Naive thymus-derived CD4-positive, alpha-beta T cell (primary cell): ENCODE measurements around the gene RFK. TPM values are rescaled to one million over a fixed set of nuclear protein-coding genes. Genes with fewer than 3 reads are reported as not detected.
"Not testable (repeated sequence)": the region's sequence is repeated elsewhere in the genome, so short reads cannot be mapped to it uniquely, and the experiment has no call there.

Source experiments
- ATAC-seq: fragments of 150-1000 bp; cut with Tn5 transposase; 2 replicates; pipeline ENCODE4 v1.10.0; 2021; ENCODE audit warnings: mild to moderate bottlenecking, moderate library complexity
- CTCF ChIA-PET: fragments of 350-600 bp; sonication (Branson Sonifier 250); formaldehyde crosslinking; loops from one replicate; lab custom pipeline; 2021; ENCODE audit warnings: antibody characterized with exemption; lab: Charles Lee
- POLR2A ChIA-PET: fragments of 350-600 bp; sonication (Branson Sonifier 250); formaldehyde crosslinking; loops from one replicate; lab custom pipeline; 2021; ENCODE audit warnings: antibody characterized with exemption, inconsistent platforms; lab: Charles Lee
- DNase-seq, 9 donors: peaks; one replicate each; pipeline versions ENCODE4 v3.0.0 to v3.0.0-alpha.2; 2020 to 2022; ENCODE audit warnings: mixed read lengths in 1 of 9
- H3K27ac ChIP-seq: one replicate; pipeline ENCODE4 v1.7.0; 2013; ENCODE audit warnings: mild to moderate bottlenecking, low read depth, low read length, moderate library complexity
- H3K27me3 ChIP-seq, 2 donors: one replicate each; pipeline ENCODE4 v1.7.0; 2013; ENCODE audit warnings: low read length in 2 of 2, mild to moderate bottlenecking in 2 of 2, moderate library complexity in 2 of 2; ENCODE audit not compliant: control insufficient read depth in 2 of 2, insufficient read depth in 2 of 2
- H3K36me3 ChIP-seq, 3 experiments: 1 replicate in 2 of 3; 2 replicates in 1 of 3; pipeline ENCODE4 v1.7.0; 2013; ENCODE audit warnings: low read length in 3 of 3, mild to moderate bottlenecking in 3 of 3, moderate library complexity in 1 of 3; ENCODE audit not compliant: insufficient read depth in 3 of 3, control insufficient read depth in 2 of 3
- H3K4me1 ChIP-seq, 2 donors: one replicate each; pipeline ENCODE4 v1.7.0; 2013; ENCODE audit warnings: low read length in 2 of 2, mild to moderate bottlenecking in 2 of 2, moderate library complexity in 1 of 2; ENCODE audit not compliant: control insufficient read depth in 2 of 2, insufficient read depth in 2 of 2
- H3K4me3 ChIP-seq: 2 replicates; pipeline ENCODE4 v1.7.0; 2013; ENCODE audit warnings: mild to moderate bottlenecking, low read length
- H3K9me3 ChIP-seq, 3 experiments: 1 replicate in 2 of 3; 2 replicates in 1 of 3; pipeline ENCODE4 v1.7.0; 2013; ENCODE audit warnings: low read length in 3 of 3; ENCODE audit not compliant: control insufficient read depth in 2 of 3
- H3K27ac Mint-ChIP-seq, 9 donors: one replicate each; pipeline ENCODE4 v1.8.0; 2020 to 2022; ENCODE audit warnings: mixed read lengths in 9 of 9, mild to moderate bottlenecking in 8 of 9, moderate library complexity in 5 of 9, inconsistent platforms in 2 of 9
- H3K27me3 Mint-ChIP-seq, 5 donors: one replicate each; pipeline ENCODE4 v1.8.0; 2021 to 2022; ENCODE audit warnings: mixed read lengths in 5 of 5, mild to moderate bottlenecking in 1 of 5
- H3K36me3 Mint-ChIP-seq, 5 donors: one replicate each; pipeline ENCODE4 v1.8.0; 2020 to 2022; ENCODE audit warnings: mixed read lengths in 5 of 5, mild to moderate bottlenecking in 3 of 5, inconsistent platforms in 1 of 5
- H3K4me1 Mint-ChIP-seq, 7 donors: one replicate each; pipeline ENCODE4 v1.8.0; 2020 to 2022; ENCODE audit warnings: mixed read lengths in 7 of 7, mild to moderate bottlenecking in 3 of 7, inconsistent platforms in 1 of 7
- H3K4me3 Mint-ChIP-seq, 10 donors: one replicate each; pipeline ENCODE4 v1.8.0; 2020 to 2022; ENCODE audit warnings: mild to moderate bottlenecking in 10 of 10, mixed read lengths in 10 of 10, moderate library complexity in 6 of 10, inconsistent platforms in 2 of 10
- H3K9me3 Mint-ChIP-seq, 11 donors: one replicate each; pipeline ENCODE4 v1.8.0; 2020 to 2022; ENCODE audit warnings: mixed read lengths in 11 of 11, mild to moderate bottlenecking in 4 of 11, inconsistent platforms in 1 of 11, moderate library complexity in 1 of 11
- intact Hi-C, 2 donors: fragments of 100-400 bp; cut with micrococcal nuclease; formaldehyde crosslinking; loops; one replicate each; pipeline ENCODE4 v1.15.1; 2023
- polyA plus RNA-seq, 2 donors: library from polyadenylated mRNA; unstranded; fragments of 300-500 nt; fragmentation: Illumina TruSeq; gene quantifications; one replicate each; pipeline ENCODE4 v1.2.3, GENCODE V29; 2021
- total RNA-seq, 6 experiments: library from RNA in 5 of 6; stranded (reverse) in 5 of 6; gene quantifications; 1 replicate in 5 of 6; 2 replicates in 1 of 6; pipeline ENCODE4 v1.2.3 and lab custom pipeline; 2021 to 2026

The RFK gene
- total and polyA plus RNA-seq, 7 experiments from 2014 or later, result 6.8 to 25.9 (median 11.5) TPM

DNA sequence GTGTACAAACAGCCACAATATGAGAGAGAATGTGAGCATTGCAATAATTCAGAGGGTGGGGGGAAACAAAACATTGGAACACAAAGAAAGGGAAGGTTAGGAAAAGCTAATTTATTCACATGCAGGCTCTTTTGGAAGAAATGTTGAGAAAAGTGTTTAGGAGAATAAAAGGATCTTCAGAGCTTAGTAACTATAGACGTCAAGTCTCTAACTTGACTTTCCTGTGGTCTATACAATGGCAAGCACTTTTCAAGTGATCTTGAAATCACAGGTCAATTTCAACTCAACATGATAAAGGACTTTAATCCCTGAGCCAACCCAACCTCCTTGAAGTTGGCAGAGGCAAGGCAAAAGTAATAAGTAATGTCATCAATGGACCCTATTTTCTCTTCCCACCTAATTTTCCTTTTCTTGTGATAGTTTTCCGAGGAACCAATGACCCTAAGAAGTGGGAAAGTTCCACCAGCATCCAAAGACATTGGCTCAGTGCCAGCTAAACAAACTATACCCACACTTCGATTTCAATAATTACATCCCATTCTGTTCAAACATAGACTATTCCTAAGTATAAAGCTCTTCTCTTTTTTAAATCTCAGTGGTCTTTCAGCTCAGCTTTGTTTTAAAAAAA, 23.7 kb downstream of the RFK start:
- H3K27me3 Mint-ChIP-seq, result peaks cover 0 to 3% (median 0%) of the 10 kb centered on the region in 5 donors
- ATAC-seq (no peak), DNase-seq (no peak)
- H3K4me1 Mint-ChIP-seq, result peaks cover 0 to 3% (median 0%) of the 10 kb centered on the region in 7 donors
- Histone ChIP-seq H3K9me3 (no peaks in the 10 kb centered on the region), H3K27ac (no peak overlapping the region), H3K27me3 (no peaks in the 10 kb centered on the region), H3K4me3 (no peak overlapping the region), H3K4me1 (no peaks in the 10 kb centered on the region), H3K36me3 (no peaks in the 10 kb centered on the region)
- no peak overlapping the region for H3K27ac Mint-ChIP-seq
- CTCF ChIA-PET, result no interaction called here
- H3K9me3 Mint-ChIP-seq, result peaks cover 0 to 4% (median 0%) of the 10 kb centered on the region in 11 donors
- intact Hi-C loops, result no loop called here
- POLR2A ChIA-PET, result no interaction called here
- no peak overlapping the region for H3K4me3 Mint-ChIP-seq
- H3K36me3 Mint-ChIP-seq, result peaks cover 0 to 7% (median 0%) of the 10 kb centered on the region in 5 donors

DNA sequence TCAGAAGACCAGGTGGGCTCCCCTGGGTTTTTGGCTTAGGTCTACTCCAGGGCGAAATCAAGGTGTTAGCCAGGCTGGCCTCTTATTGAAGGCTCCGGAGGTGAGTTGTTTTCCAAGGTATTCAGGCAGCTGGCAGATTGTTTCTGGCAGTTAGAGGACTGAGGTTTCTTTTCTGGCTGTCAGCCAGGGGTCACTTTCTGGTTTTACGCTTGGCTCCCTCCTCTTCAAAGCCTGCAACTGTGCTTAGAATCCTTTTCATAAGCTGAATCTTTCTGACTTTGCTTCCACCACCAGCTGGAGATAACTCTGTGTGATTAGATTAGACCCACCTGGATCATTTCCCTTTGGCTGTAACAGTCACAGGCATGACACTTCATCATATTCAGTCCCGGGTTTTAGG, 24.6 kb downstream of the RFK start:
- intact Hi-C loops, result no loop called here
- Mint-ChIP-seq H3K27me3 (peaks cover 0 to 3% (median 0%) of the 10 kb centered on the region in 5 donors), H3K9me3 (peaks cover 0 to 4% (median 0%) of the 10 kb centered on the region in 11 donors), H3K27ac (no peak overlapping the region), H3K4me3 (no peak overlapping the region), H3K36me3 (no peaks in the 10 kb centered on the region), H3K4me1 (peaks cover 0 to 3% (median 0%) of the 10 kb centered on the region in 7 donors)
- no peaks in the 10 kb centered on the region for H3K4me1 ChIP-seq
- H3K9me3 ChIP-seq, result no peaks in the 10 kb centered on the region
- no peak overlapping the region for H3K27ac ChIP-seq
- ChIA-PET CTCF (interaction anchor here (1.2 kb wide), 1 partner anchor 9 kb away, joined by 3 read pairs; no protein-coding TSS in a partner anchor), POLR2A (no interaction called here)
- no peaks in the 10 kb centered on the region for H3K27me3 ChIP-seq
- no peak overlapping the region for H3K4me3 ChIP-seq
- H3K36me3 ChIP-seq, result no peaks in the 10 kb centered on the region
- DNase-seq (no peak), ATAC-seq (no peak)

DNA sequence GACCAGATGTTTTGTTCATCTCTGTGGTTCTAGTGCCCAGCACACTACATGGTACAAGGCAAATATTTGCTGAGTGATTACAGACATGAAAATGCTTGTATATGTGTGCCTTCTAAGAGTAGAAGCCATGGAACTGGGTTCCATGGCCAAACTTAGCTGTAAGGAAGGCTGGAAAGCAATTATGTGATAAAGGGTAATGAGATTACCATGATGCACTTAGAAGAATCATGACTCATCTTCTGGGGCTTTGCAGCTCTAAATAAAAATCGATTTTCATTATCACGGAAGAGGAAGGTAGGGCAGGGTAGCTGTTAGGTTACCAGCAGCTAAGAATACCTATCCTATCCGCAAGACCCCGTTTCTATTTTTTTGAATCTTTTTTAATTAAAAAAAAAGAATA, 28.0 kb downstream of the RFK start:
- Mint-ChIP-seq H3K27me3 (peaks cover 0 to 20% (median 12%) of the 10 kb centered on the region in 5 donors), H3K4me3 (no peak overlapping the region), H3K9me3 (peaks cover 0 to 4% (median 0%) of the 10 kb centered on the region in 11 donors), H3K4me1 (no peaks in the 10 kb centered on the region), H3K36me3 (no peaks in the 10 kb centered on the region), H3K27ac (no peak overlapping the region)
- Histone ChIP-seq H3K36me3 (no peaks in the 10 kb centered on the region), H3K27ac (no peak overlapping the region), H3K4me1 (no peaks in the 10 kb centered on the region), H3K9me3 (no peaks in the 10 kb centered on the region), H3K4me3 (no peak overlapping the region), H3K27me3 (no peaks in the 10 kb centered on the region)
- ChIA-PET POLR2A (no interaction called here), CTCF (no interaction called here)
- DNase-seq, result no peak
- intact Hi-C loops, result no loop called here
- ATAC-seq, result no peak

DNA sequence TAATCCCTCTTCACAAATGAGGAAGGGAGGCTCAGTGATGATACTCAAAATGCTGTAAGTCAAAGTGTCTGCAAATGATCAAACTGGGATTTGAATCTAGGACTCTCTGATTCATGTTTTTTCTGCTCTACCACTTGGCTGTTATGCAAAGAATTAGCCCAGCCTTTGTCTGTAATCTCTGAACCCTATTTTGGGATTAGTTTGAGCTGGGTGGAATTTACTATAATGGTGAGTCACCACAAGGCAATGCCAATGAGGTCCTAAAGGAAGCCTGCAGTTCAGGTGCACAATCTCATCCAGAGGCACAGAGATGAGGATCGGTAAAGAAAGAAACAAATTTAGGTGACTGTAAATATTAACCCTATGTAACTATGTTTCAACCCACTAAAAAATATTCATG, 29.2 kb downstream of the RFK start:
- DNase-seq, result no peak
- intact Hi-C loops, result no loop called here
- POLR2A ChIA-PET, result no interaction called here
- Histone ChIP-seq H3K4me1 (no peaks in the 10 kb centered on the region), H3K27me3 (no peaks in the 10 kb centered on the region), H3K9me3 (no peaks in the 10 kb centered on the region), H3K4me3 (no peak overlapping the region), H3K27ac (no peak overlapping the region), H3K36me3 (no peaks in the 10 kb centered on the region)
- no peak for ATAC-seq
- no peak overlapping the region for H3K4me3 Mint-ChIP-seq
- H3K36me3 Mint-ChIP-seq, result no peaks in the 10 kb centered on the region
- peaks cover 0 to 17% (median 12%) of the 10 kb centered on the region in 5 donors for H3K27me3 Mint-ChIP-seq
- no peaks in the 10 kb centered on the region for H3K4me1 Mint-ChIP-seq
- no peak overlapping the region for H3K27ac Mint-ChIP-seq
- H3K9me3 Mint-ChIP-seq, result peaks cover 0 to 4% (median 0%) of the 10 kb centered on the region in 11 donors
- CTCF ChIA-PET, result no interaction called here

DNA sequence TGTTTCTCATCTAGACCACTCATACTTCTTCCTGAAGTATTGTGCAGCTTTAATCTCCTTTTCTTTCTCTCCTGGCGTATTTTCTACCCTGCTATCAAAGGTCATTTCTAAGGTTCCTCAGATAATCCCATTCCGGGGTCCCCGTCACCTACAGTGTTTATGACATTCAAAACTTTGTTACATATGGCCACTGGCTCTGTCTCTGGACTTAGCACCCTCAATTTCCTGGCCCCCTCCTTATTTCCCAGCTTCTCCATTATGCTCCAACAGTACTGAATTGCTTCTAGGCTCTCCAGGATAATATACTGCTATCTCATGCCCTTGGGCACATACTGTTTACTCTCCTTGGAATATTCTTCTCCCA, 31.2 kb downstream of the RFK start:
- Histone ChIP-seq H3K36me3 (no peaks in the 10 kb centered on the region), H3K27ac (no peak overlapping the region), H3K9me3 (no peaks in the 10 kb centered on the region), H3K4me3 (no peak overlapping the region), H3K27me3 (no peaks in the 10 kb centered on the region), H3K4me1 (no peaks in the 10 kb centered on the region)
- Mint-ChIP-seq H3K36me3 (no peaks in the 10 kb centered on the region), H3K4me1 (no peaks in the 10 kb centered on the region), H3K27me3 (peaks cover 0 to 21% (median 12%) of the 10 kb centered on the region in 5 donors), H3K27ac (no peak overlapping the region), H3K9me3 (peaks cover 0 to 4% (median 0%) of the 10 kb centered on the region in 11 donors), H3K4me3 (no peak overlapping the region)
- ATAC-seq (no peak), DNase-seq (no peak)
- intact Hi-C loops, result no loop called here
- POLR2A ChIA-PET, result no interaction called here
- CTCF ChIA-PET, result no interaction called here

DNA sequence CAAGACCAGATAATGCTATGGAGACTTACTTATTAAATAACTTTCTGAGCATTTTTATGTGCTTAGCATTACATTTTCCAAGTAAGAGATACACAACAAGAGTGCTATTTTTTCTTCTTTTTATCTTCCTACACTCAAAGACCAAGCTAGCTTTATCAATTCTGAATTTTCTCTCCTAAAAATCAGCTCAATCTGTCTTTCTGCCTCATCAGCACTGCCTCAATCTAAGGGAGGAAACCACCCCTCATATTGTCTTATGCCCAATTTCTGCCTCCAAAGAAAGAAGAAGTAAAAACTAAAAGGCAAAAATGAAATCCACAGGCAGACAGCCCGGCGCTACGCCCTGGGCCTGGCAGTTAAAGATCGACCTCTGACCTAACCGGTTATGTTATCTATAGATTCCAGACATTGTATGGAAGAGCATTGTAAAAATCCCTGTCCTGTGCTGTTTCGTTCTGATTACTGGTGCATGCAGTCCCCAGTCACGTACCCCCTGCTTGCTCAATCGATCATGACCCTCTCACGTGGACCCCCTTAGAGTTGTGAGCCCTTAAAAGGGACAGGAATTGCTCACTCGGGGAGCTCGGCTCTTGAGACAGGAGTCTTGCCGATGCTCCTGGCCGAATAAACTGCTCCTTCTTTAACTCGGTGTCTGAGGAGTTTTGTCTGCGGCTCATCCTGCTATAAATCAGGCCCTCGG, 31.7 kb downstream of the RFK start:
- H3K36me3 Mint-ChIP-seq, ATAC-seq, H3K9me3 Mint-ChIP-seq, CTCF ChIA-PET, H3K4me1 Mint-ChIP-seq, intact Hi-C loops, H3K9me3 ChIP-seq, H3K4me1 ChIP-seq, POLR2A ChIA-PET, H3K27me3 ChIP-seq, DNase-seq, H3K4me3 Mint-ChIP-seq, H3K4me3 ChIP-seq, H3K27ac ChIP-seq, H3K36me3 ChIP-seq, H3K27ac Mint-ChIP-seq: not testable (repeated sequence)
- H3K27me3 Mint-ChIP-seq, result peaks cover 0 to 21% (median 12%) of the 10 kb centered on the region in 5 donors

DNA sequence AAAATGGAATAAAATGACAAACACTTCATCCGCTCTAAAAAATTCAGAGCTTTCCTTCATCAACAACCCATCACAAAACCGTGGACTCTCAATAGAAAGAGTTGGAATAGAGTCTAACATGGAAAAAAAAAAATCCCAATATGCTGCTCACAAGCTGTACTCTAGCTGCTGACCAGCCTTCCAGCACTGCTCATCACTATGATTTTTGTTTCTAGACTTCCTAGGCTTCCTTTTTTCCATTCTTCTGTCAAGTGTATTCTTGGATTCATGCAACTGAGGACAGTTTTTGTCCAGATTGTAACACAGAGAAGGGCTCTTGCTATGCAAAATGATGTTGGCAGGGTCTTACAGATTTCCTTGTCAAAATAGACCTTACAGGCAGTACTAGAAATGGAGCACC, 34.5 kb downstream of the RFK start:
- Histone ChIP-seq H3K9me3 (no peaks in the 10 kb centered on the region), H3K36me3 (no peaks in the 10 kb centered on the region), H3K4me1 (no peaks in the 10 kb centered on the region), H3K27ac (no peak overlapping the region), H3K4me3 (no peak overlapping the region), H3K27me3 (no peaks in the 10 kb centered on the region)
- no peak overlapping the region for H3K4me3 Mint-ChIP-seq
- ChIA-PET CTCF (interaction anchor here (1.0 kb wide), 1 partner anchor 45 kb away, joined by 7 read pairs; no protein-coding TSS in a partner anchor), POLR2A (no interaction called here)
- ATAC-seq (no peak), DNase-seq (no peak)
- no peaks in the 10 kb centered on the region for H3K9me3 Mint-ChIP-seq
- intact Hi-C loops, result no loop called here
- no peaks in the 10 kb centered on the region for H3K4me1 Mint-ChIP-seq
- no peaks in the 10 kb centered on the region for H3K36me3 Mint-ChIP-seq
- H3K27me3 Mint-ChIP-seq, result peaks cover 0 to 21% (median 12%) of the 10 kb centered on the region in 5 donors
- no peak overlapping the region for H3K27ac Mint-ChIP-seq
